Activated T-cell treated with anti-CD3 and anti-CD28 coated beads, Interleukin-2, amount 50 U/mL, for 48 hours (primary cell): ENCODE data around the gene ARHGAP8.
"Not testable (repeated sequence)": the region's sequence is repeated elsewhere in the genome, so short reads cannot be mapped to it uniquely, and the experiment has no call there.

Experiments used
- DNase-seq, 2 experiments: peaks; one replicate each; pipeline ENCODE4 v3.0.0-alpha.2; 2020

The ARHGAP8 gene

GRCh38 chr22:44741929-44742328 lies 10.4 kb upstream of the ARHGAP8 start:
- DNase-seq, result no peak

- DNase-seq, result no peak
Measured at GRCh38 chr22:44743247-44743646, 9.1 kb upstream of the ARHGAP8 start.

GRCh38 chr22:44743804-44744211 lies 8.6 kb upstream of the ARHGAP8 start:
- no peak for DNase-seq

GRCh38 chr22:44745853-44746789 lies 6.3 kb upstream of the ARHGAP8 start:
- DNase-seq, result no peak

GRCh38 chr22:44747784-44748127 lies 4.6 kb upstream of the ARHGAP8 start:
- not testable (repeated sequence) for DNase-seq

GRCh38 chr22:44748524-44748923 lies 3.9 kb upstream of the ARHGAP8 start:
- DNase-seq, result no peak

- no peak for DNase-seq
Measured at GRCh38 chr22:44750481-44750880, 1.9 kb upstream of the ARHGAP8 start.

GRCh38 chr22:44753189-44754042 lies 1.0 kb downstream of the ARHGAP8 start:
- no peak for DNase-seq

GRCh38 chr22:44754998-44755397 lies 2.6 kb downstream of the ARHGAP8 start:
- no peak for DNase-seq

GRCh38 chr22:44755417-44755816 lies 3.0 kb downstream of the ARHGAP8 start:
- DNase-seq, result no peak

- DNase-seq, result no peak
Measured at GRCh38 chr22:44755956-44756361, 3.6 kb downstream of the ARHGAP8 start.

- DNase-seq, result no peak
Measured at GRCh38 chr22:44758344-44758973, 6.1 kb downstream of the ARHGAP8 start.

GRCh38 chr22:44759001-44759400 lies 6.6 kb downstream of the ARHGAP8 start:
- DNase-seq, result no peak

GRCh38 chr22:44759430-44760310 lies 7.3 kb downstream of the ARHGAP8 start:
- DNase-seq, result no peak

- no peak for DNase-seq
Measured at GRCh38 chr22:44760476-44760875, 8.1 kb downstream of the ARHGAP8 start.

GRCh38 chr22:44761025-44761424 lies 8.7 kb downstream of the ARHGAP8 start:
- DNase-seq, result no peak

GRCh38 chr22:44764373-44764772 lies 12.0 kb downstream of the ARHGAP8 start:
- DNase-seq, result no peak

- DNase-seq, result no peak
Measured at GRCh38 chr22:44764974-44765373, 12.6 kb downstream of the ARHGAP8 start.

GRCh38 chr22:44765571-44766285 lies 13.4 kb downstream of the ARHGAP8 start:
- DNase-seq, result no peak

GRCh38 chr22:44773082-44773481 lies 20.7 kb downstream of the ARHGAP8 start:
- no peak for DNase-seq

GRCh38 chr22:44775862-44776261 lies 23.5 kb downstream of the ARHGAP8 start:
- no peak for DNase-seq
